Sciatic nerve (tissue), 2 donors: ENCODE results near the gene IGF2R. TPM values are rescaled to one million over a fixed set of nuclear protein-coding genes. Genes with fewer than 3 reads are reported as not detected.
A peak's percentile ranks its signal among the peaks of the same experiment; 100 is the strongest.
"Not testable (repeated sequence)": the region's sequence is repeated elsewhere in the genome, so short reads cannot be mapped to it uniquely, and the experiment has no call there.

Experiments
- ATAC-seq: fragments of 200-7000 bp; cut with Tn5 transposase; one replicate; pipeline ENCODE4 v1.9.1; 2020; ENCODE audit warnings: mild to moderate bottlenecking, moderate library complexity
- DNase-seq: peaks from one replicate; pipeline ENCODE4 v3.0.0-alpha.2; 2020; ENCODE audit warnings: low spot score
- intact Hi-C: fragments of 100-400 bp; cut with DNase I; formaldehyde crosslinking; loops from one replicate; pipeline ENCODE4 v1.14.2; 2022
- total RNA-seq: library from RNA; stranded (reverse); fragmentation: NEBNext Ultra II Directional; extraction: Animal tissue kit (Norgen Biotek cat#: 25700); gene quantifications from one replicate; pipeline ENCODE4 v1.2.1, GENCODE V29; 2021
- donor health status: DM: no; HTN: no; CAD: no.
- donor health status: DM: no; HTN: no; CAD: no.

Gene IGF2R
- total RNA-seq, 1 donor from 2014 or later = 71.7 TPM

GRCh38 chr6:160101277-160102205 is 132.7 kb downstream of the IGF2R start:
- intact Hi-C loops = no loop called here
- peak; percentile 5 for ATAC-seq
- DNase-seq = no peak

- DNase-seq (peak; percentile 49), ATAC-seq (peak; percentile 5)
- intact Hi-C loops = no loop called here
Measured at GRCh38 chr6:160102399-160102798, 133.5 kb downstream of the IGF2R start.

- intact Hi-C loops = no loop called here
- peak; percentile 26 for ATAC-seq
- DNase-seq = peak; percentile 45
Measured at GRCh38 chr6:160102956-160103824, 134.3 kb downstream of the IGF2R start.

GRCh38 chr6:160103825-160104100 is 134.9 kb downstream of the IGF2R start:
- DNase-seq (peak; percentile 49), ATAC-seq (peak; percentile 76)
- intact Hi-C loops = no loop called here

GRCh38 chr6:160104821-160105517 is 136.1 kb downstream of the IGF2R start:
- intact Hi-C loops = no loop called here
- DNase-seq = no peak
- no peak for ATAC-seq

GRCh38 chr6:160106010-160106409 is 137.1 kb downstream of the IGF2R start:
- intact Hi-C loops = no loop called here
- peak; percentile 42 for DNase-seq
- ATAC-seq = no peak

GRCh38 chr6:160106701-160107100 is 137.8 kb downstream of the IGF2R start:
- DNase-seq (no peak), ATAC-seq (no peak)
- intact Hi-C loops = no loop called here

- no peak for DNase-seq
- intact Hi-C loops = no loop called here
- ATAC-seq = no peak
Measured at GRCh38 chr6:160108077-160108476, 139.2 kb downstream of the IGF2R start.

GRCh38 chr6:160110586-160111123 is 141.8 kb downstream of the IGF2R start:
- ATAC-seq (no peak), DNase-seq (no peak)
- intact Hi-C loops = no loop called here

GRCh38 chr6:160111806-160112205 is 142.9 kb downstream of the IGF2R start:
- DNase-seq (no peak), ATAC-seq (no peak)
- intact Hi-C loops = no loop called here

GRCh38 chr6:160112628-160113299 is 143.9 kb downstream of the IGF2R start:
- intact Hi-C loops = no loop called here
- ATAC-seq (no peak), DNase-seq (no peak)

GRCh38 chr6:160114536-160114935 is 145.7 kb downstream of the IGF2R start:
- ATAC-seq, intact Hi-C loops: not testable (repeated sequence)
- peak; percentile 37 for DNase-seq

- DNase-seq (no peak), ATAC-seq (no peak)
- intact Hi-C loops = no loop called here
Measured at GRCh38 chr6:160115421-160115820, 146.5 kb downstream of the IGF2R start.

GRCh38 chr6:160116411-160116810 is 147.5 kb downstream of the IGF2R start:
- ATAC-seq (no peak), DNase-seq (no peak)
- intact Hi-C loops = no loop called here

GRCh38 chr6:160117137-160117536 is 148.3 kb downstream of the IGF2R start:
- DNase-seq (no peak), ATAC-seq (no peak)
- intact Hi-C loops = no loop called here

GRCh38 chr6:160118620-160119229 is 149.8 kb downstream of the IGF2R start:
- no peak for DNase-seq
- intact Hi-C loops = no loop called here
- no peak for ATAC-seq

- intact Hi-C loops = no loop called here
- ATAC-seq (no peak), DNase-seq (no peak)
Measured at GRCh38 chr6:160120087-160120486, 151.2 kb downstream of the IGF2R start.

GRCh38 chr6:160121558-160121957 is 152.7 kb downstream of the IGF2R start, which contains the start of gene SLC22A1:
TSS of gene SLC22A1 (plus strand) at chr6:160121815. CDS start at chr6:160121936, 121 bp downstream.
- intact Hi-C loops = no loop called here
- DNase-seq (no peak), ATAC-seq (peak; percentile 79)
